Cardiac fibroblast (primary cell): ENCODE data around the gene NCOR2.

Experiments
- DNase-seq, 2 donors: peaks; one replicate each; pipeline versions ENCODE4 v3.0.0 to v3.0.0-alpha.2; 2010; ENCODE audit warnings: low read depth in 2 of 2
- H3K4me3 ChIP-seq, 2 donors: replicated peaks in 1 of 2; 1 replicate in 1 of 2; 2 replicates in 1 of 2; pipeline ENCODE4 v1.5.1; 2011; ENCODE audit warnings: low read depth in 2 of 2, low read length in 2 of 2, mild to moderate bottlenecking in 2 of 2, moderate library complexity in 1 of 2
- TF ChIP-seq, protein P1 (sequence below): IDR thresholded peaks from one replicate; pipeline ENCODE4 v1.5.1; 2011; ENCODE audit warnings: low read depth, mild to moderate bottlenecking, low read length, inconsistent platforms

NCOR2 gene

DNA sequence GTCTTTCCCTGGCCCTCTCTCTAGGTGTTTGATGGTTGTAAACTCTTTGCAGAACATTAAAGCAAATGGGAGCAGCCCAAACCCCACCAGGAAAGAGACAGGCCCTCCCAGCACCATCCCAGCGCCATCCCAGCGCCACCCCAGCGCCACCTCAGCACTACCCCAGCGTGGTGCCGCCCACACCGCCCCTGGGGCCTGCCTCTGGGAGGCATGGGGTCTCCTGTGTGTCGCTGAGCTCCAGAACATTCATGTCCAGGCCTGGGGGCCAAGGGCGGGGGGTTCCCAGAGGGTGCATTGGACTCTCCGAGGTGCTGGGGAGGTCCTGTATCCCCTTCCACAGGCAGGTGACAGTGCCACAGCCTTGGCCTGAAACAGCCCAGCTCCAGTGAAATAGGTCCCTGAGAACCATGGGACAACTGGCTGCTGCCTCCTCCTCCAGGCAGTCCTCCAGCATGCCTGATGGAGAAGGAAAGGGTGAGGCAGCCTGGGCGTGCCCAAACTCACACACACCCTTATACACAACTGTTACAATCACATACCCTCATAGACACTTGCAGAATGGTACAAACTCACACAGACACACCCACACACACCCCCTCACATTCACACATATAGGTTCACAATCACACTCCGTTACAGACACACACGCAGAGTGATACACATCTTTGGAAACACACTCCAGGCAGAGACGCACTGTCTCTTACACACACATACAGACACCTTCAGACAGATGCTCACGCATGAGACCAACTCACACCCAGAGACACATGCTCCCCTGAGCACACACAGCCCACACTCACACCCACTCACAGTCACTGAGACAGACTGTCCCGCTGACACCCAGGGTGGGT is 44.4 kb upstream of the NCOR2 start:
- no peak overlapping the region for H3K4me3 ChIP-seq
- TF ChIP-seq, protein P1, sequence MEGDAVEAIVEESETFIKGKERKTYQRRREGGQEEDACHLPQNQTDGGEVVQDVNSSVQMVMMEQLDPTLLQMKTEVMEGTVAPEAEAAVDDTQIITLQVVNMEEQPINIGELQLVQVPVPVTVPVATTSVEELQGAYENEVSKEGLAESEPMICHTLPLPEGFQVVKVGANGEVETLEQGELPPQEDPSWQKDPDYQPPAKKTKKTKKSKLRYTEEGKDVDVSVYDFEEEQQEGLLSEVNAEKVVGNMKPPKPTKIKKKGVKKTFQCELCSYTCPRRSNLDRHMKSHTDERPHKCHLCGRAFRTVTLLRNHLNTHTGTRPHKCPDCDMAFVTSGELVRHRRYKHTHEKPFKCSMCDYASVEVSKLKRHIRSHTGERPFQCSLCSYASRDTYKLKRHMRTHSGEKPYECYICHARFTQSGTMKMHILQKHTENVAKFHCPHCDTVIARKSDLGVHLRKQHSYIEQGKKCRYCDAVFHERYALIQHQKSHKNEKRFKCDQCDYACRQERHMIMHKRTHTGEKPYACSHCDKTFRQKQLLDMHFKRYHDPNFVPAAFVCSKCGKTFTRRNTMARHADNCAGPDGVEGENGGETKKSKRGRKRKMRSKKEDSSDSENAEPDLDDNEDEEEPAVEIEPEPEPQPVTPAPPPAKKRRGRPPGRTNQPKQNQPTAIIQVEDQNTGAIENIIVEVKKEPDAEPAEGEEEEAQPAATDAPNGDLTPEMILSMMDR = no peak
- no peak for DNase-seq

GRCh38 chr12:124610629-124611558 is 43.5 kb upstream of the NCOR2 start:
- H3K4me3 ChIP-seq = no peak overlapping the region

DNA sequence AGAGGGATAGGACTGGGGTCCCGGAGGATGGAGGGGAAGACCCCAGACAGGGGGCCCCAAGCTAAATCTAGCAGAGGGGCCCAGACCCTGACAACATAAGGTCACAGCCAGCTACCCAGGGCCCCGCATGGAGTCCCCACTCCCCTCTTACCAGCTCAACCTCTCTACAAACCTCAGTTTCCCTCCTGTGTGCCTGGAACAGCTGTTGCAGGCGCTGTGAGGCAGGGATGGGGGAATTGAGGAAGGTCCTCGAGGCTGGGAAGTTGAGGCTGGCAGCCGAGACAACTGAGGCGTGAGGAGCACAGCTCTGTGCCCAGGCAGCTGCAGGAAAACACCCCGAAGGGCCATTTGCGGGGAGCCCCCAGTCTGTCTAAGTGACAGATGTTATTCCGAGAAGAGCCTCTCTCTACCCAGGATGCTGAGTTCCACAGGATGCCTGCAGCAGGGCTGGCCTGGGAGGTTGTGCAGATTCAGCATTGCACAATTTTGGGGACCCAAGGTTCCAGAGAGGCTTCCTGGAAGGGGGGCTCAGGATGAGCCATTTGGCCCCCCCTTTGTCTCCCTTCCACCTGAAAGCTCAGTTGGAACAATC is 42.7 kb upstream of the NCOR2 start:
- H3K4me3 ChIP-seq = no peak overlapping the region
- TF ChIP-seq, protein P1 = no peak
- no peak for DNase-seq

More at GRCh38 chr12:124610629-124611558, 43.5 kb upstream of the NCOR2 start:
- TF ChIP-seq, protein P1 = no peak
- no peak for DNase-seq

GRCh38 chr12:124609041-124609989 is 41.9 kb upstream of the NCOR2 start:
- DNase-seq = peak; percentile 56 to 65
- H3K4me3 ChIP-seq = no peak overlapping the region

GRCh38 chr12:124608450-124608870 is 41.0 kb upstream of the NCOR2 start:
- TF ChIP-seq, protein P1 = no peak
- DNase-seq = no peak
- no peak overlapping the region for H3K4me3 ChIP-seq

More at GRCh38 chr12:124609041-124609989, 41.9 kb upstream of the NCOR2 start:
- TF ChIP-seq, protein P1 = no peak
